ENCODE measurements around the gene B3GNT9.

B3GNT9 gene

GRCh38 chr16:67098599-67098998, 52.2 kb downstream of the B3GNT9 start:
- H3K9me3 ChIP-seq (ENCODE audit: control insufficient read depth in 2 of 2, low read length in 2 of 2), result no peaks in the 10 kb centered on the region
- no peaks in the 10 kb centered on the region for H3K27me3 ChIP-seq (ENCODE audit: control insufficient read depth in 1 of 2, insufficient read depth in 2 of 2, low read length in 2 of 2)
- H3K36me3 ChIP-seq (ENCODE audit: control insufficient read depth in 2 of 2, insufficient read depth in 2 of 2, low read length in 2 of 2), result peaks cover 3% of the 10 kb centered on the region in 2 donors
- H3K4me1 ChIP-seq (ENCODE audit: control insufficient read depth, insufficient read depth, low read length), result no peaks in the 10 kb centered on the region
- no peak overlapping the region for H3K4me3 ChIP-seq (ENCODE audit: low read length in 2 of 2)
- H3K27ac ChIP-seq (ENCODE audit: low read length), result no peak overlapping the region
- H3K9ac ChIP-seq (ENCODE audit: low read length in 2 of 2), result no peak overlapping the region
